Aorta (tissue), 5 donors: Measurements from ENCODE around the gene FAM107B. TPM values are rescaled to one million over a fixed set of nuclear protein-coding genes. Genes with fewer than 3 reads are reported as not detected.

Experiments used
- ATAC-seq: fragments of 200-7000 bp; cut with Tn5 transposase; one replicate; pipeline ENCODE4 v1.9.1; 2022; ENCODE audit warnings: moderate library complexity; ENCODE audit not compliant: low FRiP score
- DNase-seq, 2 donors: peaks; one replicate each; pipeline ENCODE4 v3.0.0-alpha.2; 2020
- H3K27ac ChIP-seq, 2 donors: one replicate each; pipeline ENCODE4 v1.5.1; 2013; ENCODE audit warnings: low read length in 2 of 2, mild to moderate bottlenecking in 2 of 2, moderate library complexity in 2 of 2, control low read depth in 1 of 2, inconsistent platforms in 1 of 2, low read depth in 1 of 2
- H3K27me3 ChIP-seq, 2 donors: one replicate each; pipeline ENCODE4 v1.6.1; 2013; ENCODE audit warnings: control low read depth in 1 of 2, low read length in 1 of 2, mild to moderate bottlenecking in 1 of 2, moderate library complexity in 1 of 2; ENCODE audit not compliant: insufficient read depth in 2 of 2, control insufficient read depth in 1 of 2
- H3K36me3 ChIP-seq, 2 donors: one replicate each; pipeline ENCODE4 v1.6.1; 2013; ENCODE audit warnings: control low read depth in 1 of 2, low read length in 1 of 2, mild to moderate bottlenecking in 1 of 2; ENCODE audit not compliant: insufficient read depth in 2 of 2, control insufficient read depth in 1 of 2
- H3K4me1 ChIP-seq, 2 donors: one replicate each; pipeline ENCODE4 v1.6.1; 2013; ENCODE audit warnings: low read length in 2 of 2, control low read depth in 1 of 2, mild to moderate bottlenecking in 1 of 2, moderate library complexity in 1 of 2; ENCODE audit not compliant: insufficient read depth in 2 of 2, control insufficient read depth in 1 of 2
- H3K4me3 ChIP-seq, 2 donors: one replicate each; pipeline ENCODE4 v1.5.1; 2013; ENCODE audit warnings: low read length in 2 of 2, control low read depth in 1 of 2, mild to moderate bottlenecking in 1 of 2
- H3K9me3 ChIP-seq: one replicate; pipeline ENCODE4 v1.6.1; 2013; ENCODE audit warnings: mild to moderate bottlenecking, low read length; ENCODE audit not compliant: control insufficient read depth
- whole genome bisulfite sequencing, 2 donors: extraction: QIAGEN DNeasy Blood & Tissue Kit; methylation state at CpG; one replicate each; pipeline ENCODE4 v1.1.7; 2013; 5-methylcytosine and 5-hydroxymethylcytosine counted together
- intact Hi-C, 2 donors: fragments of 100-400 bp; cut with DNase I; formaldehyde crosslinking; loops; one replicate each; pipeline versions ENCODE4 v1.14.2 to v1.15.0; 2022
- polyA plus RNA-seq, 2 donors: library from polyadenylated mRNA; stranded (reverse); fragments of 200-250 nt; gene quantifications; one replicate each; pipeline ENCODE4 v1.2.3, GENCODE V29; 2013
- total RNA-seq, 2 donors: library from RNA; stranded (reverse); fragmentation: NEBNext Ultra II Directional; extraction: Animal tissue kit (Norgen Biotek cat#: 25700); gene quantifications; one replicate each; pipeline ENCODE4 v1.2.1, GENCODE V29; 2021
- donor health status: healthy with polysubstance abuse.
- donor health status: Bipolar disorder and iron deficiency.
- donor health status: DM: no; HTN: no; CAD: no.
- donor health status: DM: no; HTN: no; CAD: no.
- donor health status: DM: yes; HTN: yes; CAD: no.

FAM107B gene
- total and polyA plus RNA-seq, 4 donors, result 16.6 to 58.5 (median 33.1) TPM

DNA sequence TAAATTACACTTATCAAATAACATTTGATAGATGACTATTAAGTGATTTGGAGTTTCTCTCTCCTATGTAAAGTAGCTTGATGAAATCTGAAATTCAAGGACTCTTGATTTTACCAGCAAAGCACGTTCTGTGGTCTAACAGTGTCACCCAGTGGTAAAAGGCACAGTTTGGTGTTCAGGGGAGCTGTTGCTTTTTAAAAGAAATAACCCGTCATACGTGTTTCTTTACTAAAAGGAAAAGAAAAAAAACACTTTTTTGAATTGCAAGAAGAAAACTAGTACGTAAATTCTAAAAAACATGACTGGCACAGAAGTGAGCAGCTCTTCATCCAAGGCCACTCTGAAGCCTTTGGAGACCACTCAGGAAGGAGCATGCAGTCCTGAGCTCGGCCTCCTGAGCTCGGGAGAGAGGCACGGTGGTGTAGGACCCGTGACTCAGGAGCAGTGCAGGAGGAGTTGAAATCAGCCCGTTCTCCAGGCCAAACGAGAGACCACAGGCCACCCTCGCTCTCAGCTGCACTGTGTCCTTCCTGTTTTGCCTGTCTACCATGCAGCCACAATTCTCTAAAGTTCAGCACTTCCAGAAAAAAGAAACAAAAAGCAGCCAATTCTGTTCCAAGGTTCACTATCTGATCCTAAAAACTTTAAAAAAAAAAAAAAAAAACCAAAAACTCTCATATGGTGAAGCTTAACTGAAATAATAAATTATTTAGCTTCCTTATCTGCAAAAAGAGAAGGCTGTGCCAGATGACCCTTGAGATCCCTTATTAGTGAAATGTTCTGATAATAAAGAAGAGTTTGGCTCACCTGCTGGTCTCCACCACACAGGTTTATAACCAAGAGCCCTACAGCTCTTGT, 231.4 kb downstream of the FAM107B start:
- peak in 1 of 2 donors; percentile 73 for DNase-seq
- WGBS, 2 donors, result 7% methylated on average over 11 of the region's 11 CpGs
- H3K9me3 ChIP-seq, result no peaks in the 10 kb centered on the region

DNA sequence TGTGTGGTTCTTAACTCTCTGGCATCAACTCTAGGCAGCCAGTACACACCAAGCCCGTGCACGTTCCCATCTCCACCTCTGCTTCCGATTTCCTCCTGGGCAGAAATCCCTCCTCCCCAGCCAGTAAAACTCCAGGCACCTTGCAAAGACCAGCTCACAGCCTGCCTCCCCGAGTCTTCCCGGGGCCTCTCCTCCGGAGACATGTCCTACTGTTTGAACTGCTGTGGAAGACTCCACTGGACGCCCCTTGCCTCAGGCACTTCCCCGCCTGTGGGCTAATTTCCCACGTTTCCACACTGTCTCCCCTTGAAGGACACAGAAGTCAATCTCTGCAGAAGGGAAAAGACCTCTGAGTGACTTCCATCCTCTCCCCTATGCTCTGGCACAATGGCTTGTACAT, 233.3 kb downstream of the FAM107B start:
- 89 to 92% methylated on average over 9 of the region's 9 CpGs for WGBS, 2 donors
- ATAC-seq (no peak), DNase-seq (no peak)
- intact Hi-C loops, result loop anchor here in 1 of 2 donors (5.0 kb wide), 1 partner anchor 39 kb away; no protein-coding TSS in a partner anchor
- H3K27ac ChIP-seq, result no peak overlapping the region
- no peaks in the 10 kb centered on the region for H3K27me3 ChIP-seq
- H3K4me1 ChIP-seq, result no peaks in the 10 kb centered on the region
- no peaks in the 10 kb centered on the region for H3K36me3 ChIP-seq
- no peaks in the 10 kb centered on the region for H3K9me3 ChIP-seq
- H3K4me3 ChIP-seq, result no peak overlapping the region

More for the DNA sequence above, 231.4 kb downstream of the FAM107B start:
- no peaks in the 10 kb centered on the region for H3K4me1 ChIP-seq
- H3K27ac ChIP-seq, result peak overlapping the region in 1 of 2 donors; percentile 84
- H3K27me3 ChIP-seq, result no peaks in the 10 kb centered on the region
- no peak overlapping the region for H3K4me3 ChIP-seq
- intact Hi-C loops, result loop anchor here in 1 of 2 donors (5.0 kb wide), 1 partner anchor 41 kb away; no protein-coding TSS in a partner anchor
- ATAC-seq, result peak; percentile 63
- H3K36me3 ChIP-seq, result no peaks in the 10 kb centered on the region

GRCh38 chr10:14540611-14541010, 234.1 kb downstream of the FAM107B start:
- ATAC-seq, result no peak
- no peak overlapping the region for H3K27ac ChIP-seq
- DNase-seq, result no peak
- no peaks in the 10 kb centered on the region for H3K36me3 ChIP-seq
- no peaks in the 10 kb centered on the region for H3K4me1 ChIP-seq
- no peak overlapping the region for H3K4me3 ChIP-seq
- 86 to 89% methylated on average over 5 of the region's 5 CpGs for WGBS, 2 donors
- H3K9me3 ChIP-seq, result no peaks in the 10 kb centered on the region
- no peaks in the 10 kb centered on the region for H3K27me3 ChIP-seq
- intact Hi-C loops, result loop anchor here in 1 of 2 donors (5.0 kb wide), 1 partner anchor 38 kb away; no protein-coding TSS in a partner anchor

DNA sequence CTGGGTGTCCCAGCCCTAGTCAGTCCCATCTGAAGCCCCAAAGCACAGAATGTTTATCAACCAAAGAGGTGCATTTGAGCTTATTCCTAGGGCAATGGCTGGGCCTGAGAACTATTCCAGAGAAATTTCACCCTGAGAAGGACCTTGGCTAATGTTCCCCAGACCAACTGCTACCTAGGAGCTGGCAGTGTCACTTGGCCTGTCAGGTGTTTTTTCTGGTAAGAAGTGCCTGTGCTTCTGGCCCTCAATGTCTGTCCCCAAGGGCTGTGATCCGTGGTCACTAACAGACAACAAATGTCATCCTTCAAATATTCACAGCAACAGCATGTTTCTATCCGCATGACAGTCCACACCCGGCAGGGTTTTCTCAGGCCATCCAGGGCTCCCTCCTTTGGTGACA, 234.6 kb downstream of the FAM107B start:
- Histone ChIP-seq H3K36me3 (no peaks in the 10 kb centered on the region), H3K27me3 (no peaks in the 10 kb centered on the region), H3K9me3 (no peaks in the 10 kb centered on the region), H3K4me1 (no peaks in the 10 kb centered on the region), H3K27ac (no peak overlapping the region), H3K4me3 (no peak overlapping the region)
- ATAC-seq (no peak), DNase-seq (no peak)
- WGBS, 2 donors, result 63 to 64% methylated on average over 3 of the region's 3 CpGs
- intact Hi-C loops, result loop anchor here in 1 of 2 donors (5.0 kb wide), 1 partner anchor 38 kb away; no protein-coding TSS in a partner anchor

DNA sequence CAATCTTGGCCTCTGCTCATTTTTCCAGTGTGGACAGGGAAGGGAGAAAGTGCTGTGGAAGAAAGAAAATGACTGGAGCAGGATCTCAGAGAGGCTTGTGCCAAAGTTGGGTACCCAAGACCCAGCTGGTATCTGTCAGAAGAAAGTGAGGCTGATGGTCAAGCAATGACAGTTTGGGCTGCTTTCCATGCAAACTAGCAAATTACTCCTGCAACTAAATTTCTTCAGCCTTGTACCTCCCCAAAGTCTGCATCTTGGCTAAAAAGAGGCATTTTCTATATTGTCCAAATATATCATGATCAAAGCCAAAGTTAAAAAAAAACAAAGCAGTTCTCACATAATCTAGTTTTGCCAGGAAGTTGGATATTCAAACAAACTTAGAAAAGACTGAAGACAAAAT, 235.5 kb downstream of the FAM107B start:
- intact Hi-C loops, result loop anchor here in 1 of 2 donors (5.0 kb wide), 2 partner anchors 63 to 303 kb away; no protein-coding TSS in a partner anchor

GRCh38 chr10:14536241-14537213, 238.2 kb downstream of the FAM107B start:
- H3K9me3 ChIP-seq, result no peaks in the 10 kb centered on the region
- no peak overlapping the region for H3K4me3 ChIP-seq
- H3K27ac ChIP-seq, result peak overlapping the region in 1 of 2 donors; percentile 76
- H3K36me3 ChIP-seq, result no peaks in the 10 kb centered on the region
- intact Hi-C loops, result loop anchor here (2.0 to 5.0 kb wide), 3 partner anchors 66 to 306 kb away; no protein-coding TSS in a partner anchor
- no peaks in the 10 kb centered on the region for H3K27me3 ChIP-seq
- DNase-seq, result peak; percentile 80 to 82
- WGBS, 2 donors, result 24 to 33% methylated on average over 21 of the region's 21 CpGs
- peak; percentile 64 for ATAC-seq
- no peaks in the 10 kb centered on the region for H3K4me1 ChIP-seq

More for the DNA sequence above, 235.5 kb downstream of the FAM107B start:
- Histone ChIP-seq H3K36me3 (no peaks in the 10 kb centered on the region), H3K4me3 (no peak overlapping the region), H3K27me3 (no peaks in the 10 kb centered on the region), H3K9me3 (no peaks in the 10 kb centered on the region), H3K4me1 (no peaks in the 10 kb centered on the region), H3K27ac (no peak overlapping the region)
- no peak for DNase-seq
- ATAC-seq, result no peak

DNA sequence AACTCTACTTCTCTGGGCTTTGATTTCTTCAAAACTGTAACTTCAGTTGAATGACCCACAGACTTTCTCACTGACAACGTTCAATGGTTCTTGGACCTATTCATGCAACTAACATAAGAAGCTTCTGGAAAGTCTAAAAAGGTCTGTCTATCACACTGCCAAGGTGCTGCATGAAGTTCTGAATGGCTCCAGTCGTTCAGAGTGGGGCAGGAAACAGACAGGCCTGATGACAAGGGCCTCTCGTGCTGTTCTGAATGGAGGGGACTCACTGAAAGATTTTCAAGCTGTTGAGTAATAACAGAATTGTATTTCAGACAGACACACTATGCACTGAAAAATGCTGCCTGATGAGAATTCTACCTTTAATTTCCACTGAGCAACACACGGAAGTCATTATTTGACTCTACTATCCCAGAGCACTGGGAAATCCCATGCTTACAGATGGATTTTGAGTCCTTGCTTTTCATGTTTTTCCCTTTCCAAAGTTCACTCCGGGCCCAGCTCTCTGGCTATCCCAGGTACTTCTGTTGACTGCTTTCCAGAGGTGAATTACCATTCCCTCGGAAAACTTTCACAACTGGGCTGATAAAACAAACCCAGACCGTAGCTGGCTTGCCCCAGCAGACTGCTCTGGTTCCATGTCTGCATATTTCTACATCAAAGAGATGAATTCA, 239.1 kb downstream of the FAM107B start:
- no peak overlapping the region for H3K4me3 ChIP-seq
- no peaks in the 10 kb centered on the region for H3K4me1 ChIP-seq
- 37 to 39% methylated on average over 7 of the region's 7 CpGs for WGBS, 2 donors
- intact Hi-C loops, result loop anchor here (2.0 to 5.0 kb wide), 3 partner anchors 67 to 307 kb away; no protein-coding TSS in a partner anchor
- no peaks in the 10 kb centered on the region for H3K36me3 ChIP-seq
- no peaks in the 10 kb centered on the region for H3K27me3 ChIP-seq
- peak overlapping the region in 1 of 2 donors; percentile 51 for H3K27ac ChIP-seq
- H3K9me3 ChIP-seq, result no peaks in the 10 kb centered on the region
- DNase-seq, result no peak
- no peak for ATAC-seq

GRCh38 chr10:14534152-14534551, 240.5 kb downstream of the FAM107B start:
- H3K36me3 ChIP-seq, result no peaks in the 10 kb centered on the region
- DNase-seq (no peak), ATAC-seq (no peak)
- H3K9me3 ChIP-seq, result no peaks in the 10 kb centered on the region
- no peak overlapping the region for H3K4me3 ChIP-seq
- WGBS, 2 donors, result 92 to 96% methylated on average over 7 of the region's 7 CpGs
- no peaks in the 10 kb centered on the region for H3K4me1 ChIP-seq
- H3K27me3 ChIP-seq, result no peaks in the 10 kb centered on the region
- intact Hi-C loops, result no loop called here
- H3K27ac ChIP-seq, result no peak overlapping the region
